SK-N-SH (cell line): ENCODE data around the gene DNAJB8. TPM values are rescaled to one million over a fixed set of nuclear protein-coding genes. Genes with fewer than 3 reads are reported as not detected.

Source experiments
- CTCF ChIA-PET: fragments of 300-600, 350-600 bp; formaldehyde crosslinking; extraction: SDS; loops from one replicate; lab custom pipeline; 2021; lab: Yijun Ruan, JAX
- POLR2A ChIA-PET: fragments of 350-600 bp; sonication (Branson Sonifier 250); formaldehyde crosslinking; extraction: SDS; loops from one replicate; lab custom pipeline; 2020; ENCODE audit warnings: antibody characterized with exemption, inconsistent platforms; lab: Yijun Ruan, JAX
- DNase-seq: peaks from one replicate; pipeline ENCODE4 v3.0.0; 2012
- H2AFZ ChIP-seq: fragments of 200-600 bp; sonication (generic); 2 replicates; pipeline ENCODE4 v1.8.1; 2016; ENCODE audit warnings: antibody characterized with exemption, mild to moderate bottlenecking, low read depth
- H3F3A ChIP-seq: fragments of 200-600 bp; sonication (generic); replicated peaks from 2 replicates; pipeline ENCODE3; 2016; ENCODE audit warnings: antibody characterized with exemption, mild to moderate bottlenecking; ENCODE audit not compliant: insufficient read depth
- H3K27ac ChIP-seq, 2 experiments: fragments of 200-500 bp in 1 of 2; fragments of 200-600 bp in 1 of 2; sonication (Bioruptor generic) in 1 of 2; sonication (generic), shearing (Covaris generic) in 1 of 2; 2 replicates each; pipeline versions ENCODE4 v1.5.1 to v1.6.1; 2014 to 2016; ENCODE audit warnings: low read depth in 2 of 2, inconsistent platforms in 1 of 2, low read length in 1 of 2, mild to moderate bottlenecking in 1 of 2, mixed read lengths in 1 of 2
- H3K27me3 ChIP-seq: fragments of 200-600 bp; sonication (generic), shearing (Covaris generic); 2 replicates; pipeline ENCODE4 v1.6.1; 2016; ENCODE audit warnings: mixed run types; ENCODE audit not compliant: insufficient read depth
- H3K36me3 ChIP-seq, 2 experiments: fragments of 200-500 bp in 1 of 2; fragments of 200-600 bp in 1 of 2; sonication (Bioruptor generic) in 1 of 2; sonication (generic) in 1 of 2; replicated peaks in 1 of 2; 2 replicates each; pipeline versions ENCODE3 to v1.5.1; 2014 to 2016; ENCODE audit warnings: low read length in 1 of 2, mild to moderate bottlenecking in 1 of 2; ENCODE audit not compliant: insufficient read depth in 2 of 2, control insufficient read depth in 1 of 2
- H3K4me1 ChIP-seq, 2 experiments: fragments of 200-500 bp in 1 of 2; fragments of 200-600 bp in 1 of 2; sonication (Bioruptor generic) in 1 of 2; sonication (generic), shearing (Covaris generic) in 1 of 2; 2 replicates each; pipeline versions ENCODE4 v1.5.1 to v1.6.1; 2014 to 2016; ENCODE audit warnings: low read depth in 1 of 2, low read length in 1 of 2, mixed run types in 1 of 2; ENCODE audit not compliant: insufficient read depth in 2 of 2, control insufficient read depth in 1 of 2
- H3K4me2 ChIP-seq: fragments of 200-600 bp; sonication (generic), shearing (Covaris generic); 2 replicates; pipeline ENCODE4 v1.6.1; 2017; ENCODE audit warnings: mixed run types
- H3K4me3 ChIP-seq, 2 experiments: fragments of 200-500 bp in 1 of 2; fragments of 200-600 bp in 1 of 2; sonication (Bioruptor generic) in 1 of 2; sonication (generic), shearing (Covaris generic) in 1 of 2; 2 replicates each; pipeline versions ENCODE4 v1.5.1 to v1.8.1; 2014 to 2016; ENCODE audit warnings: low read depth in 2 of 2, inconsistent platforms in 1 of 2, low read length in 1 of 2, mild to moderate bottlenecking in 1 of 2, mixed read lengths in 1 of 2, moderate library complexity in 1 of 2
- H3K79me2 ChIP-seq: fragments of 200-600 bp; sonication (generic); 2 replicates; pipeline ENCODE4 v1.8.1; 2017; ENCODE audit warnings: mild to moderate bottlenecking; ENCODE audit not compliant: insufficient read depth
- H3K9ac ChIP-seq: fragments of 200-600 bp; sonication (generic); 2 replicates; pipeline ENCODE4 v1.6.1; 2017; ENCODE audit warnings: mixed run types
- H3K9me2 ChIP-seq: fragments of 200-600 bp; sonication (generic); 2 replicates; pipeline ENCODE4 v1.6.1; 2017; ENCODE audit warnings: mixed run types
- H3K9me3 ChIP-seq: fragments of 200-600 bp; sonication (generic); 2 replicates; pipeline ENCODE4 v1.6.1; 2017; ENCODE audit warnings: mixed run types, mild to moderate bottlenecking, moderate library complexity
- H4K20me1 ChIP-seq: fragments of 200-600 bp; sonication (generic); 2 replicates; pipeline ENCODE4 v1.6.1; 2017; ENCODE audit warnings: mild to moderate bottlenecking, mixed run types; ENCODE audit not compliant: insufficient read depth
- EP300 ChIP-seq, 2 experiments: IDR thresholded peaks; 2 replicates each; pipeline versions ENCODE4 v1.4.0 to v1.6.1; 2012; ENCODE audit warnings: borderline replicate concordance in 1 of 2, low read depth in 1 of 2, low read length in 1 of 2
- GATA2 ChIP-seq: sonication (generic); formaldehyde crosslinking; IDR thresholded peaks from 2 replicates; pipeline ENCODE4 v1.5.0; 2020; ENCODE audit warnings: mild to moderate bottlenecking, missing genetic modification reagents
- MEF2A ChIP-seq: IDR thresholded peaks from 2 replicates; pipeline ENCODE4 v1.4.0; 2012; ENCODE audit warnings: low read depth, borderline replicate concordance
- MXI1 ChIP-seq: IDR thresholded peaks from 2 replicates; pipeline ENCODE4 v1.6.1; 2012; ENCODE audit warnings: mild to moderate bottlenecking, low read depth, low read length, improper control_type of control experiment
- NRF1 ChIP-seq: IDR thresholded peaks from 2 replicates; pipeline ENCODE4 v1.6.1; 2012; ENCODE audit warnings: low read depth, mild to moderate bottlenecking, low read length
- RAD21 ChIP-seq: IDR thresholded peaks from 2 replicates; pipeline ENCODE4 v1.6.1; 2012; ENCODE audit warnings: mild to moderate bottlenecking, low read length
- RXRA ChIP-seq: IDR thresholded peaks from 2 replicates; pipeline ENCODE4 v1.4.0; 2012; ENCODE audit warnings: low read depth, mild to moderate bottlenecking, borderline replicate concordance
- TAF1 ChIP-seq: IDR thresholded peaks from 2 replicates; pipeline ENCODE4 v1.6.1; 2012; ENCODE audit warnings: low read depth, mild to moderate bottlenecking, low read length, moderate library complexity, borderline replicate concordance
- YY1 ChIP-seq: IDR thresholded peaks from 2 replicates; pipeline ENCODE4 v1.4.0; 2012; ENCODE audit warnings: low read depth, mild to moderate bottlenecking
- WGBS: methylation state at CpG from one replicate; pipeline ENCODE4 v1.1.6; 2017; ENCODE audit warnings: low lambda C conversion rate; 5-methylcytosine and 5-hydroxymethylcytosine counted together
- polyA plus RNA-seq, 3 experiments: library from polyadenylated mRNA; depleted of rRNA; stranded (reverse); fragments of >200 nt; gene quantifications; 2 replicates each; pipeline ENCODE4 v1.2.3, GENCODE V29; 2012
- TF ChIP-seq, protein P1 (sequence below): IDR thresholded peaks from 2 replicates; pipeline ENCODE4; 2012
- TF ChIP-seq, protein P2 (sequence below): fragments of 200-600 bp; sonication (generic); IDR thresholded peaks from 2 replicates; pipeline ENCODE4 v1.6.1; 2017; ENCODE audit warnings: antibody characterized with exemption, mild to moderate bottlenecking, moderate library complexity

Gene DNAJB8
- polyA plus RNA-seq, 1 of the 3 experiments (the other 2 are of a cell fraction) = not detected

DNA sequence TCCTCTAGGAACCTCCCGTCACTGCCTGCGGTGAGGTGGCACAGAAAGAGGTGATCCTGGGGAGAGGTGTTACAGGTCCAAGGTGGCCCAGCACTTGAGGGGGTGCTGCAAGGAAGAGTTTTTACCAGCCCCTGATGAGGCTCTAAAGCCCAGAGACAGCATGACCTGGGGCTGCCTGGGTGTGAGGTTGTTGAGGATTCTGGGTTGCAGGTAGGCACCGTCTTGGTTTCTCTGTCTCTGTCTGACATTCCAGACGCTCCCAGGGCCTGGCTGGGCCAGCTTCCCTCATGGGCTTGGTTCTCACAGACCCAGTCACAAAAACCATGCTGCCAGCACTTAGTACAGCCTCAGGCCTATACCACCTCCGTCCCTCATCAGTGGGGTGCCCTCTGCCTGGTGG lies 31.1 kb downstream of the DNAJB8 start:
- H2AFZ ChIP-seq = no peak overlapping the region

DNA sequence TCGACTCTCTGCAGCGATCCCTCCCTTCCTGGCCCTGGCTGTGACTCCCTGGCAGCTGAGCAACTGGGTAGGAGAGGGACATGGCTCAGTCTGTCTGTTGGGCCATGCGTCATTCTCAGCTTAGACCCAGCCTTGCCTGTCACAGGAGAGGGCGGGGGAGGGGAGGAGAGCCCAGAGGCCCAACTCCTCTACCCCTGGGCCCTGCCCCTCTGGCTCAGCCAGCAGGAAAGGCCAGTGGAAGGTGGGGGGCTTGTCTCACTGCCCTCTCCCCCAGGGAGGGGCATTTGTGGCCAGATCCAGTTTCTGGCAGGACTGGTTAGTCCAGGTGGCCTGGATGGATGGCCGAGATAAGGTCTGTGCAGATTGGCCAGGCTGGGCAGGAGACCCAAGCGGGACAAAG lies 31.6 kb downstream of the DNAJB8 start:
- TF ChIP-seq MXI1 = 0 out of 2 replicates have a peak, but pooled peaks have one; percentile 24
- no peak for TF ChIP-seq MEF2A
- peak in 1 of 2 experiments; percentile 64; a peak in 2 of 4 replicates for TF ChIP-seq EP300 (IDR thresholded peaks at IDR 0.05; ENCODE audit: borderline replicate concordance in 1 of 2, low read depth in 1 of 2, low read length in 1 of 2)
- TF ChIP-seq GATA2 = peak; percentile 91
- 66% methylated on average over 3 of the region's 6 CpGs for WGBS
- ChIA-PET CTCF (interaction anchor here (0.6 to 3.6 kb wide), 10 partner anchors 9 to 264 kb away, joined by 3 to 18 read pairs (median 5); no protein-coding TSS in a partner anchor), POLR2A (interaction anchor here (0.5 to 2.2 kb wide), 16 partner anchors 8 to 307 kb away, joined by 3 to 9 read pairs (median 4); partner anchors contain the start of gene GATA2)
- peak; percentile 66 for DNase-seq
- no peaks in the 10 kb centered on the region for H3K79me2 ChIP-seq
- no peaks in the 10 kb centered on the region for H4K20me1 ChIP-seq
- H3K36me3 ChIP-seq = no peaks in the 10 kb centered on the region
- H3K27ac ChIP-seq = peak overlapping the region in 1 of 2 experiments; percentile 85; a peak in 2 of 4 replicates
- no peaks in the 10 kb centered on the region for H3K9me2 ChIP-seq
- no peak overlapping the region for H3K9ac ChIP-seq
- peaks cover 0 to 44% of the 10 kb centered on the region in 2 experiments; a peak in 1 of 4 replicates for H3K4me1 ChIP-seq
- no peak overlapping the region for H3K4me3 ChIP-seq
- H3K4me2 ChIP-seq = no peak overlapping the region
- peaks cover 3% of the 10 kb centered on the region for H3F3A ChIP-seq
- no peak overlapping the region for H2AFZ ChIP-seq
- H3K9me3 ChIP-seq = no peaks in the 10 kb centered on the region
- H3K27me3 ChIP-seq = no peaks in the 10 kb centered on the region

More for the DNA sequence above, 31.1 kb downstream of the DNAJB8 start:
- no peak for TF ChIP-seq EP300 (IDR thresholded peaks at IDR 0.05; ENCODE audit: borderline replicate concordance in 1 of 2, low read depth in 1 of 2, low read length in 1 of 2)
- no peak for TF ChIP-seq NRF1
- TF ChIP-seq YY1 = no peak
- no peak for TF ChIP-seq RAD21
- TF ChIP-seq, protein P1, sequence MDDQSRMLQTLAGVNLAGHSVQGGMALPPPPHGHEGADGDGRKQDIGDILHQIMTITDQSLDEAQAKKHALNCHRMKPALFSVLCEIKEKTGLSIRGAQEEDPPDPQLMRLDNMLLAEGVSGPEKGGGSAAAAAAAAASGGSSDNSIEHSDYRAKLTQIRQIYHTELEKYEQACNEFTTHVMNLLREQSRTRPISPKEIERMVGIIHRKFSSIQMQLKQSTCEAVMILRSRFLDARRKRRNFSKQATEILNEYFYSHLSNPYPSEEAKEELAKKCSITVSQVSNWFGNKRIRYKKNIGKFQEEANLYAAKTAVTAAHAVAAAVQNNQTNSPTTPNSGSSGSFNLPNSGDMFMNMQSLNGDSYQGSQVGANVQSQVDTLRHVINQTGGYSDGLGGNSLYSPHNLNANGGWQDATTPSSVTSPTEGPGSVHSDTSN = no peak
- no peak for TF ChIP-seq RXRA
- TF ChIP-seq, protein P2, sequence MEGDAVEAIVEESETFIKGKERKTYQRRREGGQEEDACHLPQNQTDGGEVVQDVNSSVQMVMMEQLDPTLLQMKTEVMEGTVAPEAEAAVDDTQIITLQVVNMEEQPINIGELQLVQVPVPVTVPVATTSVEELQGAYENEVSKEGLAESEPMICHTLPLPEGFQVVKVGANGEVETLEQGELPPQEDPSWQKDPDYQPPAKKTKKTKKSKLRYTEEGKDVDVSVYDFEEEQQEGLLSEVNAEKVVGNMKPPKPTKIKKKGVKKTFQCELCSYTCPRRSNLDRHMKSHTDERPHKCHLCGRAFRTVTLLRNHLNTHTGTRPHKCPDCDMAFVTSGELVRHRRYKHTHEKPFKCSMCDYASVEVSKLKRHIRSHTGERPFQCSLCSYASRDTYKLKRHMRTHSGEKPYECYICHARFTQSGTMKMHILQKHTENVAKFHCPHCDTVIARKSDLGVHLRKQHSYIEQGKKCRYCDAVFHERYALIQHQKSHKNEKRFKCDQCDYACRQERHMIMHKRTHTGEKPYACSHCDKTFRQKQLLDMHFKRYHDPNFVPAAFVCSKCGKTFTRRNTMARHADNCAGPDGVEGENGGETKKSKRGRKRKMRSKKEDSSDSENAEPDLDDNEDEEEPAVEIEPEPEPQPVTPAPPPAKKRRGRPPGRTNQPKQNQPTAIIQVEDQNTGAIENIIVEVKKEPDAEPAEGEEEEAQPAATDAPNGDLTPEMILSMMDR = no peak
- no peak for TF ChIP-seq TAF1
- Histone ChIP-seq H3K4me1 (peaks cover 0 to 39% of the 10 kb centered on the region in 2 experiments; a peak in 1 of 4 replicates), H4K20me1 (no peaks in the 10 kb centered on the region), H3K79me2 (no peaks in the 10 kb centered on the region), H3K36me3 (no peaks in the 10 kb centered on the region), H3K9me2 (no peaks in the 10 kb centered on the region), H3K9ac (no peak overlapping the region), H3F3A (peaks cover 3% of the 10 kb centered on the region), H3K4me3 (no peak overlapping the region), H3K9me3 (no peaks in the 10 kb centered on the region), H3K27me3 (no peaks in the 10 kb centered on the region), H3K27ac (peak overlapping the region in 1 of 2 experiments; percentile 85; a peak in 2 of 4 replicates), H3K4me2 (no peak overlapping the region)
- POLR2A ChIA-PET = interaction anchor here (0.5 to 2.2 kb wide), 13 partner anchors 9 to 307 kb away, joined by 3 to 9 read pairs (median 4); partner anchors contain the start of gene GATA2
- DNase-seq = no peak
- 87% methylated on average over 2 of the region's 5 CpGs for WGBS
- CTCF ChIA-PET = interaction anchor here (0.9 to 3.6 kb wide), 8 partner anchors 9 to 265 kb away, joined by 3 to 18 read pairs (median 5); no protein-coding TSS in a partner anchor
